ENCODE data around the gene CACNA1A.

The CACNA1A gene

GRCh38 chr19:13163609-13164342, 342.5 kb downstream of the CACNA1A start:
- peak; percentile 11 for DNase-seq (ENCODE audit: low read depth)

GRCh38 chr19:13162724-13163608, 343.3 kb downstream of the CACNA1A start:
- peak; percentile 78 for DNase-seq (ENCODE audit: low read depth)

GRCh38 chr19:13160557-13160956, 345.7 kb downstream of the CACNA1A start:
- DNase-seq (ENCODE audit: low read depth), result no peak

- no peak for DNase-seq (ENCODE audit: low read depth)
Measured at GRCh38 chr19:13159713-13160112, 346.6 kb downstream of the CACNA1A start.
